K562 (cell line): ENCODE results near the gene MALAT1. TPM values are rescaled to one million over a fixed set of nuclear protein-coding genes. Genes with fewer than 3 reads are reported as not detected.

Source experiments
- ATAC-seq: fragments of 200-7000 bp; cut with Tn5 transposase; 3 replicates; pipeline ENCODE4 v1.9.1; 2020; ENCODE audit warnings: moderate library complexity
- BruUV-seq: library from RNA; stranded (reverse); fragments of 400-500 nt; replicated peaks from 2 replicates; lab custom pipeline; 2021; lab: Mats Ljungman, UMichigan
- CTCF ChIA-PET: fragments of 300-600 bp; formaldehyde crosslinking; extraction: SDS; loops from one replicate; lab custom pipeline; 2021; ENCODE audit warnings: low intra/inter-chr PET ratio; lab: Yijun Ruan, JAX
- POLR2A ChIA-PET: fragments of 300-600, 350-650 bp; sonication (Branson Sonifier 250); formaldehyde crosslinking; extraction: SDS; loops from one replicate; lab custom pipeline; 2021; ENCODE audit warnings: antibody characterized with exemption, inconsistent platforms; lab: Yijun Ruan, JAX
- DNase-seq, 4 experiments: peaks; one replicate each; pipeline versions ENCODE4 v3.0.0 to v3.0.0-alpha.2; 2011 to 2018; ENCODE audit warnings: low spot score in 3 of 4, mixed read lengths in 3 of 4; ENCODE audit errors: extremely low read depth in 1 of 4
- FAIRE-seq: peaks from 2 replicates; lab custom pipeline; 2011; peaks lifted over from hg19 to GRCh38; lab: Jason Lieb, UNC
- H2AFZ ChIP-seq: 2 replicates; pipeline ENCODE4 v1.6.0; 2011; ENCODE audit warnings: low read depth, low read length, control low read depth, inconsistent platforms
- H3K27ac ChIP-seq: fragments of 200-600 bp; 3 replicates; pipeline ENCODE4 v1.8.0; 2011; ENCODE audit warnings: low read depth, mild to moderate bottlenecking, control low read depth, inconsistent platforms, low read length, moderate library complexity, mixed read lengths; ENCODE audit errors: extremely low read depth
- H3K27me3 ChIP-seq, 2 experiments: fragments of 300-600 bp in 1 of 2; 2 replicates in 1 of 2; 3 replicates in 1 of 2; pipeline versions ENCODE4 v1.6.0 to v1.8.0; 2011; ENCODE audit warnings: inconsistent platforms in 2 of 2, low read length in 2 of 2, mild to moderate bottlenecking in 1 of 2, mixed read lengths in 1 of 2, moderate library complexity in 1 of 2; ENCODE audit not compliant: control insufficient read depth in 2 of 2, insufficient read depth in 2 of 2
- H3K36me3 ChIP-seq: fragments of 300-600 bp; 3 replicates; pipeline ENCODE4 v1.8.0; 2011; ENCODE audit warnings: mild to moderate bottlenecking, low read length, inconsistent platforms; ENCODE audit not compliant: control insufficient read depth, insufficient read depth
- H3K4me1 ChIP-seq, 2 experiments: fragments of 200-600 bp in 1 of 2; replicated peaks in 1 of 2; 2 replicates in 1 of 2; 3 replicates in 1 of 2; pipeline versions ENCODE4 v1.5.1 to v1.8.0; 2011; ENCODE audit warnings: inconsistent platforms in 2 of 2, low read length in 2 of 2, mild to moderate bottlenecking in 1 of 2, mixed read lengths in 1 of 2, moderate library complexity in 1 of 2; ENCODE audit not compliant: control insufficient read depth in 2 of 2, insufficient read depth in 2 of 2
- H3K4me2 ChIP-seq: 2 replicates; pipeline ENCODE4 v1.6.1; 2011; ENCODE audit warnings: low read length, control low read depth, inconsistent platforms, mixed read lengths; ENCODE audit not compliant: insufficient read depth
- H3K4me3 ChIP-seq: fragments of 200-600 bp; sonication (generic), shearing (Covaris generic); 2 replicates; pipeline ENCODE4 v1.5.1; 2016; ENCODE audit warnings: control low read depth, inconsistent platforms
- H3K79me2 ChIP-seq: fragments of 200-600 bp; 3 replicates; pipeline ENCODE4 v1.8.0; 2011; ENCODE audit warnings: low read length, inconsistent platforms; ENCODE audit not compliant: control insufficient read depth, insufficient read depth
- H3K9ac ChIP-seq, 2 experiments: 2 replicates each; pipeline versions ENCODE4 v1.6.0 to v1.6.1; 2011; ENCODE audit warnings: low read depth in 2 of 2, low read length in 2 of 2, control low read depth in 1 of 2, inconsistent platforms in 1 of 2, mild to moderate bottlenecking in 1 of 2, mixed read lengths in 1 of 2; ENCODE audit not compliant: insufficient read depth in 1 of 2
- H3K9me1 ChIP-seq: one replicate; pipeline ENCODE4 v1.6.0; 2011; ENCODE audit warnings: inconsistent platforms, mild to moderate bottlenecking, low read length, moderate library complexity; ENCODE audit not compliant: control insufficient read depth, insufficient read depth
- H3K9me3 ChIP-seq: replicated peaks from 2 replicates; pipeline ENCODE4 v1.5.1; 2011; ENCODE audit warnings: low read depth, low read length, inconsistent platforms; ENCODE audit not compliant: control insufficient read depth, insufficient read depth
- H4K20me1 ChIP-seq: replicated peaks from 2 replicates; pipeline ENCODE4 v1.6.1; 2011; ENCODE audit warnings: low read length, inconsistent platforms, mixed read lengths; ENCODE audit not compliant: control insufficient read depth, insufficient read depth
- CAMTA2 ChIP-seq: fragments of 250-450 bp; sonication (Bioruptor Pico); conservative IDR thresholded peaks from 2 replicates; pipeline ENCODE4 v1.5.1; 2022
- CTCF ChIP-seq, 3 experiments: IDR thresholded peaks in 2 of 3; conservative IDR thresholded peaks in 1 of 3; 2 replicates each; pipeline ENCODE4 v1.5.1; 2011 to 2012; ENCODE audit warnings: low read length in 3 of 3, mild to moderate bottlenecking in 3 of 3, control low read depth in 2 of 3, improper control_type of control experiment in 1 of 3, inconsistent platforms in 1 of 3, low read depth in 1 of 3, mixed read lengths in 1 of 3, moderate library complexity in 1 of 3; ENCODE audit not compliant: insufficient read depth in 2 of 3
- FOXM1 ChIP-seq, 2 experiments: fragments of 450-650 bp in 1 of 2; sonication (generic) in 1 of 2; formaldehyde crosslinking in 1 of 2; IDR thresholded peaks; 2 replicates each; pipeline versions ENCODE4 v1.6.1 to v1.9.0; 2017 to 2022; ENCODE audit warnings: low read depth in 2 of 2, mild to moderate bottlenecking in 2 of 2, missing genetic modification reagents in 1 of 2, moderate library complexity in 1 of 2
- HOXB6 ChIP-seq: fragments of 250-450 bp; sonication (Bioruptor Pico); IDR thresholded peaks from 2 replicates; pipeline ENCODE4 v1.5.1; 2022; ENCODE audit warnings: mild to moderate bottlenecking, borderline replicate concordance
- MECOM ChIP-seq: fragments of 250-450 bp; sonication (Bioruptor Pico); IDR thresholded peaks from 2 replicates; pipeline ENCODE4 v1.8.0; 2022; ENCODE audit warnings: inconsistent platforms
- POLR3A ChIP-seq: IDR thresholded peaks from 2 replicates; pipeline ENCODE4 v1.6.1; 2011; ENCODE audit warnings: borderline replicate concordance, mild to moderate bottlenecking, moderate library complexity; ENCODE audit not compliant: insufficient read length, insufficient read depth; ENCODE audit errors: extremely low read depth
- SRF ChIP-seq, 2 experiments: fragments of 250-450, 450-650 bp in 1 of 2; sonication (Bioruptor Pico) in 1 of 2; sonication (generic) in 1 of 2; formaldehyde crosslinking; IDR thresholded peaks; 2 replicates each; pipeline versions ENCODE4 v1.5.0 to v1.5.1; 2020 to 2022; ENCODE audit warnings: mild to moderate bottlenecking in 1 of 2, missing genetic modification reagents in 1 of 2
- TAL1 ChIP-seq: fragments of 450-650 bp; IDR thresholded peaks from 2 replicates; pipeline ENCODE4 v1.6.1; 2016; ENCODE audit warnings: mild to moderate bottlenecking
- TCF3 ChIP-seq: sonication (generic); formaldehyde crosslinking; IDR thresholded peaks from 2 replicates; pipeline ENCODE4 v1.4.0; 2020; ENCODE audit warnings: mild to moderate bottlenecking, missing genetic modification reagents
- THRAP3 ChIP-seq: fragments of 450-650 bp; IDR thresholded peaks from 2 replicates; pipeline ENCODE4 v1.6.1; 2016; ENCODE audit warnings: mild to moderate bottlenecking, inconsistent platforms, borderline replicate concordance
- ZBTB8A ChIP-seq: fragments of 450-650 bp; IDR thresholded peaks from 2 replicates; pipeline ENCODE4 v1.6.1; 2018; ENCODE audit warnings: mild to moderate bottlenecking, moderate library complexity; ENCODE audit not compliant: partially characterized antibody
- ZNF586 ChIP-seq: fragments of 450-650 bp; formaldehyde crosslinking; conservative IDR thresholded peaks from 2 replicates; pipeline ENCODE4 v1.4.0; 2020; ENCODE audit warnings: mild to moderate bottlenecking, moderate library complexity
- ZNF830 ChIP-seq: fragments of 250-450 bp; sonication (Bioruptor Pico); IDR thresholded peaks from 2 replicates; pipeline ENCODE4 v1.5.0; 2021; ENCODE audit warnings: mild to moderate bottlenecking
- WGBS: fragments of 100-300 bp; shearing (Covaris generic); methylation state at CpG from one replicate; pipeline ENCODE4 v1.1.6; 2016; ENCODE audit warnings: low coverage, mixed read lengths; ENCODE audit not compliant: insufficient coverage; ENCODE audit errors: missing lambda C conversion rate; 5-methylcytosine and 5-hydroxymethylcytosine counted together
- in situ Hi-C: fragments of 300-500 bp; cut with MboI; formaldehyde crosslinking; loops from 4 replicates; pipeline ENCODE4 v1.15.0; 2018; ENCODE audit warnings: inconsistent platforms, mixed read lengths
- intact Hi-C: fragments of 100-400 bp; cut with micrococcal nuclease; formaldehyde crosslinking; loops from 2 replicates; pipeline ENCODE4 v1.14.2; 2022
- polyA plus RNA-seq, 8 experiments: library from polyadenylated mRNA; depleted of rRNA in 4 of 8; stranded (reverse) in 5 of 8; unstranded in 3 of 8; fragments of >200 nt; fragmentation: Nextera tagmentation in 2 of 8; fragmentation: Illumina TruSeq in 1 of 8; extraction: Ambion mirVana in 2 of 8; extraction: Trizol in 1 of 8; gene quantifications; 2 replicates each; pipeline versions ENCODE4 v1.2.1 to v1.2.3, GENCODE V29; 2011 to 2014; ENCODE audit warnings: inconsistent platforms in 1 of 8, missing spikeins in 1 of 8
- total RNA-seq, 7 experiments: library from RNA; depleted of rRNA in 6 of 7; stranded (reverse); fragments of >200 nt in 6 of 7; fragmentation: Illumina TruSeq in 2 of 7; extraction: Trizol in 2 of 7; gene quantifications; 2 replicates each; pipeline versions ENCODE4 v1.2.1 to v1.2.3, GENCODE V29; 2011 to 2021; ENCODE audit warnings: low replicate concordance in 1 of 7
- TF ChIP-seq, protein P1 (sequence below), 2 experiments: IDR thresholded peaks; 2 replicates each; pipeline ENCODE4 v1.6.1; 2012; ENCODE audit warnings: improper control_type of control experiment in 2 of 2, low read depth in 2 of 2, low read length in 2 of 2, borderline replicate concordance in 1 of 2
- TF ChIP-seq, protein P2 (sequence below), 2 experiments: fragments of 450-650 bp; conservative IDR thresholded peaks; 2 replicates each; pipeline ENCODE4 v1.6.1; 2017; ENCODE audit warnings: mild to moderate bottlenecking in 2 of 2, moderate library complexity in 2 of 2

Gene MALAT1
- total and polyA plus RNA-seq, 9 of the 15 experiments (the other 6 are each of a cell fraction or from before 2014, with no cell fraction given), result 363 to 8,715 (median 2,351) TPM

DNA sequence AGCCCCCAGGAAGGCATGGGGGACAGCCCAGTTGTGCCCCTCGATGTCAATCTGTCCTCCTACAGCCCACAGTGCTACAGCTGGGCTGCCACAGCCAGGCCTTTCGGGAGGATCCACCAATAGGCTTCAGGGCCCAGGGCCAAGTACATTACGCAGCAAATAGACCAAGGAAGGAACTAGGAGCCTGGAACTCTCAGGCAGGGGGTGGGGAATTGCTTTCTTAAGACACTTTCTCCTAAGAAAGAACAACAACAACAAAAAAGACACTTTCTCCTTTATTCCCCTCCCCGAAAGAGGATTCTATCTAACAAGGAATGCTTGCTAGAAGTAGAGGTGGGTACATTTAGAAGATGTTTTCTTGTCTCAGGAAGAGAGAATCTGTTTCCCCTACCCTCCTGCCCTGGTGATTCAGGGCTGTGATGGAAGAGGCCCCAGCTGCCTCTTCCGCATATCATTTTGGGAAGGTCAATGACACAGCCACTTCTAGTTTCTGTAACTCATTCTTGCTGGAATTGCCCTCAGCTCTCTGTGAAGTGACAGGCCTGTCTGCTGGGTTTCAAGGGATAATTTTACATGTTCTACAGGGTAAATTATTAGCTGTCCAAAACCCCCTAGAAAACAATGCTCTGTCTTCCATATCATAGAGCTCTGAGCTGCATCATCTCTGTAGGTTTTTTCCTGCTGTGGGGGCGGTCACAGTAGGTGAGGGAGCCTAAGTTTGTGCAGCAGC lies 6.0 kb upstream of the MALAT1 start:
- ChIA-PET POLR2A (interaction anchor here (0.5 to 27.6 kb wide), 8 partner anchors 8 to 408 kb away, joined by 3 to 2118 read pairs (median 8); partner anchors contain the start of genes FOSL1, MALAT1 and NEAT1), CTCF (interaction anchor here (1.1 kb wide), 1 partner anchor 60 kb away, joined by 4 read pairs; no protein-coding TSS in a partner anchor)
- Histone ChIP-seq H3K4me3 (peak overlapping the region; percentile 4), H3K4me2 (peak overlapping the region; percentile 81), H3K9me3 (no peaks in the 10 kb centered on the region), H4K20me1 (no peaks in the 10 kb centered on the region), H3K9ac (peak overlapping the region; percentile 71 to 81), H3K27me3 (no peaks in the 10 kb centered on the region), H3K79me2 (peaks cover 64% of the 10 kb centered on the region), H3K27ac (peak overlapping the region; percentile 84), H3K36me3 (no peaks in the 10 kb centered on the region), H2AFZ (peak overlapping the region; percentile 86), H3K9me1 (peaks cover 5% of the 10 kb centered on the region), H3K4me1 (peaks cover 76 to 80% of the 10 kb centered on the region in 2 experiments)
- peak; percentile 46 for ATAC-seq
- peak; percentile 88 for FAIRE-seq
- DNase-seq, result peak in 2 of 4 experiments; percentile 68 to 88
- BruUV-seq, result no TSS peak
- in situ Hi-C loops (no loop called here), intact Hi-C loops (no loop called here)
- WGBS, result 5% methylated on average over 6 of the region's 6 CpGs
- TF ChIP-seq FOXM1 (IDR thresholded peaks at IDR 0.05; ENCODE audit: low read depth), result no peak
- no peak for TF ChIP-seq FOXM1 (CRISPR knock-in tag; IDR thresholded peaks at IDR 0.05; ENCODE audit: low read depth)
- TF ChIP-seq TCF3, result no peak
- TF ChIP-seq CTCF (IDR thresholded peaks at IDR 0.05 in 2 of 3, conservative IDR thresholded peaks at IDR 0.05 in 1 of 3; ENCODE audit: insufficient read depth in 2 of 3, low read depth in 1 of 3, low read length in 3 of 3), result no peak
- TF ChIP-seq ZNF830 (CRISPR knock-in tag), result no peak
- TF ChIP-seq, protein P1, sequence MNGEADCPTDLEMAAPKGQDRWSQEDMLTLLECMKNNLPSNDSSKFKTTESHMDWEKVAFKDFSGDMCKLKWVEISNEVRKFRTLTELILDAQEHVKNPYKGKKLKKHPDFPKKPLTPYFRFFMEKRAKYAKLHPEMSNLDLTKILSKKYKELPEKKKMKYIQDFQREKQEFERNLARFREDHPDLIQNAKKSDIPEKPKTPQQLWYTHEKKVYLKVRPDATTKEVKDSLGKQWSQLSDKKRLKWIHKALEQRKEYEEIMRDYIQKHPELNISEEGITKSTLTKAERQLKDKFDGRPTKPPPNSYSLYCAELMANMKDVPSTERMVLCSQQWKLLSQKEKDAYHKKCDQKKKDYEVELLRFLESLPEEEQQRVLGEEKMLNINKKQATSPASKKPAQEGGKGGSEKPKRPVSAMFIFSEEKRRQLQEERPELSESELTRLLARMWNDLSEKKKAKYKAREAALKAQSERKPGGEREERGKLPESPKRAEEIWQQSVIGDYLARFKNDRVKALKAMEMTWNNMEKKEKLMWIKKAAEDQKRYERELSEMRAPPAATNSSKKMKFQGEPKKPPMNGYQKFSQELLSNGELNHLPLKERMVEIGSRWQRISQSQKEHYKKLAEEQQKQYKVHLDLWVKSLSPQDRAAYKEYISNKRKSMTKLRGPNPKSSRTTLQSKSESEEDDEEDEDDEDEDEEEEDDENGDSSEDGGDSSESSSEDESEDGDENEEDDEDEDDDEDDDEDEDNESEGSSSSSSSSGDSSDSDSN (IDR thresholded peaks at IDR 0.05; ENCODE audit: borderline replicate concordance in 1 of 2, low read depth in 2 of 2, low read length in 2 of 2), result no peak
- no peak for TF ChIP-seq CAMTA2 (CRISPR knock-in tag)
- no peak for TF ChIP-seq HOXB6
- no peak for TF ChIP-seq THRAP3
- peak; percentile 10; the same call in 1 of the 2 replicates for TF ChIP-seq MECOM (CRISPR knock-in tag)
- TF ChIP-seq, protein P2, sequence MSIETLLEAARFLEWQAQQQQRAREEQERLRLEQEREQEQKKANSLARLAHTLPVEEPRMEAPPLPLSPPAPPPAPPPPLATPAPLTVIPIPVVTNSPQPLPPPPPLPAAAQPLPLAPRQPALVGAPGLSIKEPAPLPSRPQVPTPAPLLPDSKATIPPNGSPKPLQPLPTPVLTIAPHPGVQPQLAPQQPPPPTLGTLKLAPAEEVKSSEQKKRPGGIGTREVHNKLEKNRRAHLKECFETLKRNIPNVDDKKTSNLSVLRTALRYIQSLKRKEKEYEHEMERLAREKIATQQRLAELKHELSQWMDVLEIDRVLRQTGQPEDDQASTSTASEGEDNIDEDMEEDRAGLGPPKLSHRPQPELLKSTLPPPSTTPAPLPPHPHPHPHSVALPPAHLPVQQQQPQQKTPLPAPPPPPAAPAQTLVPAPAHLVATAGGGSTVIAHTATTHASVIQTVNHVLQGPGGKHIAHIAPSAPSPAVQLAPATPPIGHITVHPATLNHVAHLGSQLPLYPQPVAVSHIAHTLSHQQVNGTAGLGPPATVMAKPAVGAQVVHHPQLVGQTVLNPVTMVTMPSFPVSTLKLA (conservative IDR thresholded peaks at IDR 0.05), result peak in 1 of 2 experiments; percentile 50; a peak in 1 of 4 replicates
- TF ChIP-seq ZBTB8A, result no peak
- TF ChIP-seq TAL1, result no peak
- TF ChIP-seq POLR3A, result no peak
- TF ChIP-seq SRF (CRISPR knock-in tag; IDR thresholded peaks at IDR 0.05), result no peak
- TF ChIP-seq ZNF586, result no peak
